CD4-positive, alpha-beta T cell (primary cell): ENCODE results near the gene ARPC4. TPM values are rescaled to one million over a fixed set of nuclear protein-coding genes. Genes with fewer than 3 reads are reported as not detected.

Experiments
- ATAC-seq: fragments of 200-7000 bp; cut with Tn5 transposase; one replicate; pipeline ENCODE4 v1.10.0; 2022; ENCODE audit warnings: mild to moderate bottlenecking; ENCODE audit not compliant: poor library complexity
- CTCF ChIA-PET: fragments of 350-600 bp; sonication (Branson Sonifier 250); formaldehyde crosslinking; loops from one replicate; lab custom pipeline; 2021; ENCODE audit warnings: antibody characterized with exemption, inconsistent platforms; lab: Charles Lee
- POLR2A ChIA-PET: fragments of 350-600 bp; sonication (Branson Sonifier 250); formaldehyde crosslinking; loops from one replicate; lab custom pipeline; 2021; ENCODE audit warnings: antibody characterized with exemption, inconsistent platforms; lab: Charles Lee
- DNase-seq, 14 experiments: peaks; one replicate each; pipeline ENCODE4 v3.0.0-alpha.2; 2013 to 2020; ENCODE audit warnings: mixed read lengths in 2 of 14
- H3K27ac ChIP-seq, 2 donors: one replicate each; pipeline versions ENCODE4 v1.5.1 to v1.7.0; 2013; ENCODE audit warnings: low read length in 2 of 2, low read depth in 1 of 2, mild to moderate bottlenecking in 1 of 2
- H3K27me3 ChIP-seq, 2 experiments: 1 replicate in 1 of 2; 2 replicates in 1 of 2; pipeline versions ENCODE4 v1.6.1 to v1.7.0; 2013; ENCODE audit warnings: low read length in 2 of 2, control low read depth in 1 of 2, mild to moderate bottlenecking in 1 of 2, moderate library complexity in 1 of 2; ENCODE audit not compliant: insufficient read depth in 2 of 2, control insufficient read depth in 1 of 2
- H3K36me3 ChIP-seq: one replicate; pipeline ENCODE4 v1.6.1; 2013; ENCODE audit warnings: low read length, control low read depth; ENCODE audit not compliant: insufficient read depth
- H3K4me1 ChIP-seq: one replicate; pipeline ENCODE4 v1.6.1; 2013; ENCODE audit warnings: low read length, control low read depth; ENCODE audit not compliant: insufficient read depth
- H3K4me3 ChIP-seq: one replicate; pipeline ENCODE4 v1.5.1; 2013; ENCODE audit warnings: mild to moderate bottlenecking, low read length, moderate library complexity
- H3K9me3 ChIP-seq, 2 experiments: 1 replicate in 1 of 2; 2 replicates in 1 of 2; pipeline versions ENCODE4 v1.6.1 to v1.7.0; 2013; ENCODE audit warnings: low read length in 2 of 2, mild to moderate bottlenecking in 2 of 2, control low read depth in 1 of 2, moderate library complexity in 1 of 2; ENCODE audit not compliant: control insufficient read depth in 1 of 2, insufficient read depth in 1 of 2
- H3K27ac Mint-ChIP-seq: one replicate; pipeline ENCODE4 v1.8.0; 2020; ENCODE audit warnings: mixed read lengths
- H3K27me3 Mint-ChIP-seq: one replicate; pipeline ENCODE4 v1.8.0; 2021; ENCODE audit warnings: mixed read lengths
- H3K36me3 Mint-ChIP-seq: one replicate; pipeline ENCODE4 v1.8.0; 2021; ENCODE audit warnings: low read depth, mixed read lengths
- H3K4me1 Mint-ChIP-seq: one replicate; pipeline ENCODE4 v1.8.0; 2021; ENCODE audit warnings: low read depth, mixed read lengths
- H3K4me3 Mint-ChIP-seq: one replicate; pipeline ENCODE4 v1.8.0; 2020; ENCODE audit warnings: mild to moderate bottlenecking, mixed read lengths
- H3K9me3 Mint-ChIP-seq: one replicate; pipeline ENCODE4 v1.8.0; 2020; ENCODE audit warnings: mixed read lengths
- CTCF ChIP-seq: fragments of 200-600 bp; IDR thresholded peaks from one replicate; pipeline ENCODE4 v1.8.0; 2022; ENCODE audit warnings: antibody characterized with exemption, mild to moderate bottlenecking
- intact Hi-C, 2 experiments: fragments of 100-400 bp; cut with DNase I in 1 of 2; cut with micrococcal nuclease in 1 of 2; formaldehyde crosslinking; loops; one replicate each; pipeline versions ENCODE4 v1.15.1 to v1.9.0; 2023 to 2025; cut with DNase I, micrococcal nuclease
- total RNA-seq, 174 experiments: library from RNA in 2 of 174; stranded (reverse) in 2 of 174; gene quantifications; one replicate each; pipeline ENCODE4 v1.2.3 and lab custom pipeline; 2021 to 2026

The ARPC4 gene
- total RNA-seq, 2 experiments from 2014 or later = 88.7 to 91.3 TPM

DNA sequence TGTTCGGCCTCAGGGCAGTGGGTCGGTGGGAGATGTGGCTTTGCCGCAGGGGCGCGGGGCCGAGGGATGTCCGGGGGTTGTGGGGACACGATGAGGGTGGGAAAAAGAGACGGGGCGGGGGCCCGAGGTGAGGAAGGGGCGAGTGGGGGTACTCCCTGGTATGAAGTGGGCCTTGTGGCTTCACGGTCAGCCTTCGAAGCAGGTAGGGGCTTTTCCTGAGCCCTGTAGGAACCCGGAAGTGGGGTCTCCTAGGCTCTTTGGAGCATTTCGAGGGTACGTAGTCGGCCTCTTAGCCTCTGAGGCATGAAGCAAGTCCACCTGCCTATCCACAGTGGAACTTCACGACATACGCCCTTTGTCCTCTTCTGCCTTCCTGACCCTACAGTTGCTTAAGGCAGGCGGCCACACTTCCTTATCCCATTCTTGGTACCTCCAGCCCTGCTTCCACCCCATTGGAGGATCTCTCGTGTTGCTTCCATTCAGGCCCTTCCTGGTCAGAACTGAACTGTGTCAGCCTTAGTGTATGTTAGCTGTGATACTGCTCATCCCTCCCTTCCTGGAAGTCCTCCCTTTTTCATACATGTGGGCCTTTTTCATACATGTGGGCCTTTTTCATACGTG is 389 bp downstream of the ARPC4 start:
- DNase-seq = peak in 4 of 14 experiments; percentile 7 to 61 (median 44)
- Histone ChIP-seq H3K36me3 (peaks cover 58% of the 10 kb centered on the region), H3K27me3 (no peaks in the 10 kb centered on the region), H3K9me3 (no peaks in the 10 kb centered on the region), H3K4me3 (peak overlapping the region; percentile 99), H3K4me1 (peaks cover 62% of the 10 kb centered on the region), H3K27ac (peak overlapping the region; percentile 95 to 98)
- no peak for TF ChIP-seq CTCF
- intact Hi-C loops = loop anchor here (1.0 to 10.0 kb wide), 9 partner anchors 16 to 529 kb away; partner anchors contain the start of genes MTMR14 (in 2 of the 2), BRPF1 (in 1 of the 2), EMC3 (in 1 of the 2) and RPUSD3 (in 1 of the 2)
- H3K27ac Mint-ChIP-seq = peak overlapping the region; percentile 99
- peaks cover 79% of the 10 kb centered on the region for H3K4me1 Mint-ChIP-seq
- no peaks in the 10 kb centered on the region for H3K27me3 Mint-ChIP-seq
- no peak for ATAC-seq
- H3K4me3 Mint-ChIP-seq = peak overlapping the region; percentile 99
- ChIA-PET POLR2A (interaction anchor here (0.7 to 2.7 kb wide), 34 partner anchors 10 to 527 kb away, joined by 3 to 64 read pairs (median 5); partner anchors contain the start of genes BRPF1, CAMK1, CRELD1 and EMC3), CTCF (interaction anchor here (1.0 to 1.5 kb wide), 4 partner anchors 15 to 140 kb away, joined by 5 to 8 read pairs (median 6); partner anchors contain the start of genes CRELD1 and OGG1)
- no peaks in the 10 kb centered on the region for H3K9me3 Mint-ChIP-seq
- peaks cover 76% of the 10 kb centered on the region for H3K36me3 Mint-ChIP-seq

GRCh38 chr3:9794400-9794799 is 1.5 kb downstream of the ARPC4 start:
- peaks cover 75% of the 10 kb centered on the region for H3K4me1 Mint-ChIP-seq
- no peak for ATAC-seq
- H3K9me3 ChIP-seq = no peaks in the 10 kb centered on the region
- no peak for TF ChIP-seq CTCF
- peak overlapping the region; percentile 89 for H3K4me3 Mint-ChIP-seq
- POLR2A ChIA-PET = interaction anchor here (2.3 to 2.4 kb wide), 2 partner anchors 13 to 63 kb away, joined by 26 to 30 read pairs; partner anchors contain the start of gene BRPF1
- H3K27ac Mint-ChIP-seq = peak overlapping the region; percentile 78
- peak overlapping the region; percentile 99 for H3K4me3 ChIP-seq
- intact Hi-C loops = loop anchor here (2.0 to 10.0 kb wide), 6 partner anchors 48 to 528 kb away; partner anchors contain the start of genes BRPF1 (in 1 of the 2), EMC3 (in 1 of the 2), JAGN1 (in 1 of the 2) and RPUSD3 (in 1 of the 2)
- peaks cover 61% of the 10 kb centered on the region for H3K36me3 ChIP-seq
- H3K4me1 ChIP-seq = peaks cover 62% of the 10 kb centered on the region
- H3K27ac ChIP-seq = no peak overlapping the region
- H3K9me3 Mint-ChIP-seq = no peaks in the 10 kb centered on the region
- CTCF ChIA-PET = interaction anchor here (1.3 kb wide), 1 partner anchor 14 kb away, joined by 3 read pairs; no protein-coding TSS in a partner anchor
- H3K27me3 ChIP-seq = no peaks in the 10 kb centered on the region
- peaks cover 78% of the 10 kb centered on the region for H3K36me3 Mint-ChIP-seq
- no peaks in the 10 kb centered on the region for H3K27me3 Mint-ChIP-seq
- DNase-seq = no peak

DNA sequence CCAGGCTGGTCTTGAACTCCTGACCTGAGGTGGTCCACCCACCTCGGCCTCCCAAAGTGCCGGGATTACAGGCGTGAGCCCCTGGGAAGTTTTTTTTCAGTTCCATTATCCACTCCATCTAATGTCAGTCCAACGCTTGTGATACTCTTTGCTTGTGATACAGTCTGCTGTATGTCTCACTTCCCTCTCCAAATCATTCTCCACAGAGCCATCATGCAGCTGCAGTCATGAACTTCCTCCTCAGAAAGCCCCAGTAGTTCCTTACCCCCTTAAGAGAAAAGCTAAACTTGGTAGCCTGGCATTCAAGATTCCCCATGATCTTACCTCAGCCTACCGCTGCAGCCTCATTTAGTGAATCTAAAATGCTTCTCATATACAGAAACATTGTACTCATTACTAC is 2.3 kb downstream of the ARPC4 start:
- no peak for TF ChIP-seq CTCF
- ChIA-PET POLR2A (no interaction called here), CTCF (interaction anchor here (1.3 kb wide), 1 partner anchor 13 kb away, joined by 3 read pairs; no protein-coding TSS in a partner anchor)
- intact Hi-C loops = loop anchor here (2.0 to 10.0 kb wide), 2 partner anchors 60 to 96 kb away; partner anchors contain the start of genes BRPF1 (in 1 of the 2) and JAGN1 (in 1 of the 2)
- Mint-ChIP-seq H3K9me3 (no peaks in the 10 kb centered on the region), H3K4me1 (peaks cover 71% of the 10 kb centered on the region), H3K4me3 (peak overlapping the region; percentile 86), H3K27ac (peak overlapping the region; percentile 72), H3K36me3 (peaks cover 78% of the 10 kb centered on the region), H3K27me3 (no peaks in the 10 kb centered on the region)
- Histone ChIP-seq H3K27ac (no peak overlapping the region), H3K36me3 (peaks cover 61% of the 10 kb centered on the region), H3K4me3 (no peak overlapping the region), H3K9me3 (no peaks in the 10 kb centered on the region), H3K4me1 (peaks cover 63% of the 10 kb centered on the region), H3K27me3 (no peaks in the 10 kb centered on the region)
- DNase-seq (peak in 1 of 14 experiments; percentile 32), ATAC-seq (no peak)
